OCI-M2 (cell line): Measurements from ENCODE around the gene DSCAML1.

Experiments
- DNase-seq: peaks from one replicate; lab custom pipeline; 2025; ENCODE audit not compliant: unreplicated experiment; lab: John Stamatoyannopoulos, UW

The DSCAML1 gene

DNA sequence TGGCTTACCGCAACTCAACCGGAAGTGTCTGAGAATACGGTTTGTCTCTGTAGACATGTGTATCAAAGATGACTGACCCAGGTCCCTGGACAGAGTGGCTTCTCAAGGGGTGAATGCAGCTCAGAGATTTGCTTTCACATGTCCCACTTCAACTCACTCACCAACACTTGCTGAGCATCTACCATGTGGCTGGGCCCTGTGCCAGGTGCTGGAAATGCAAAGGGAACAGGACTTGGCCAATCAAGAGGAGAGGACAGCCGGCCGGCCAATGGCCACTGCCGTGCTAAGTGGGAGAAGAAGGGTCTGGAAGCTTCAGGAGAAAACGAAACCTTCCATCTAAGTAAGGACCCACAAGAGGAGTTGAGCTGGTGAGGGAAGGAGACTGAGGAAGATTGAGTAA is 318.1 kb downstream of the DSCAML1 start:
- no peak for DNase-seq

DNA sequence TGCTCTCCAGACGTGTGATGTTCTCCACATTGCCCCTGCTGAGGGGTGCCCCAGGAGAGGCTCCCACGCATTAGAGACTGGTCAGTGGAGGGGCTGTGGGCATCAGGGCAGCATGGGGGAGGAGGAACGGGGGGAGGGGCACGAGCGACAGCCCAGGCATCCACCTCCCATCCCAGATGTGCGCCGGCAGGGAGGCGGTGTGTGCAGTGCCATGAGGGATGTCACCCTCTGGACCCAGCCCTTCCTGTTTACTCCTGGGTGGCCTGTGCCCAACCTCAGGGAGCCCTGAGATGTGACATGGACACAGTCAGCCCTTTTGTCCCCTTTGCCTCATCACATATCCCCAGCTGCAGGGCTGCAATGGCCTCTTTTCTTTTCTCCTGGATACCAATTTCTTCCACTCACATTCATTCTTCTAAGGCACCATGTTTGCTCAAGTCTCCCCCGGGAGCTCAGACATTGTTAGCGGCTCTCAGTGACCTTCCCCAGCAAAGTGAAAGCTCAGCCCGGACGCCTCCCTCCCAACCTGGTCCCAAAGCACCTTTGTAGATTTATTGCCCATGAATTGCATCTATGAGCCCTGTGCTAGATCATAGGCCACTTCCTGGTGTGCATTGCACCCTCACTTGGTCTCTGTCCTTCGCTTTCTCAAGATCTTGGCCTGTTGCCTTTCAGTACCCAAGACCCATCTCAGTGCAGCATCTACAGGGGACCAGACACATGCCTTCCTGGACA is 318.7 kb downstream of the DSCAML1 start:
- no peak for DNase-seq

DNA sequence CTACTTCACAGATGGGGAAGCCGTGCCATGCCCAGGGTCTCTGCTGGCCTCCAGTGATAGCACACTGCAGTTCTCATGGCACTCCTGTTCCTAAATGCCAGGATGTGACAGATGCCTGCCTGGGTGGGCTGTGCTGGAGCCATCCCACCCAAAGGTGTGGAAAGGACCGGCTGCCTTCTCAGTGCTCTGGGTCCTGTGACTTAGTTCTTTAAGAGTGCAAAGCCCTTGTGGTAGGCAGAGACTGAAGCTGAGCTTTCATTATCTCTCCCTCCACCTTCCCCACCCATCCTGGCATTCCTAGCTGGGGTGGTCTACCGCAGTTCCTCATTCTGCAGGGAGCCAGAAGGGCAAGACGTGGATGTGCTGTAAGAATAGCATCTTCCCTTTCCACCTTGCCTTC is 319.3 kb downstream of the DSCAML1 start:
- no peak for DNase-seq

DNA sequence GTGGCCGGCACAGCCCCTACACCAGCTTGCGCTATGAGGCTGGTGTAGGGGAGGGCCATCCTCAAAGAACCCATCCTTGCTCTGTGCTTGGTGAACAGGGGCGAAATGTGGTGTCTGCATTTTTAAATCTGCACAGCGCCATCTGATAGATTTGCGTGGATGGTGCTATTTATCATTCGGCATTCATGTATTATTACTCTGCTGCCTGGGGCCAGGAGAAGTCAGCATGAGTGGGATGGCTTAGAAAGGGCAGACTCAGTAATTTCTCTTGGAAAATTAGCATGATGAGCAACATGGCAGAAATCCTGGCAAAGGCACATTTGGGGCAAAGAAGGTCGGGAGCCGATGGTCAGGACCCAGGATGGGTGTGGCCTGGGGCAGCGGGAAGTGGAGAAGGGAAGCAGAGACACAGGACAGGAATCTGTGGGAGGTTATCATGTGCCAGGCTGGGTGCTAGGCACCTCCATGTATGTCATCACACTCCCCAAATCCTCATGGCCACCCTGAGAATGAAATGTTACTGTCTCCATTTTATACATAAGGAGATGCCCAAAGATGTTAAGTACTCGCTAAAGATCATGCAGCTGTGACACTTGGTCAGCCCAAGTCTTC is 320.4 kb downstream of the DSCAML1 start:
- no peak for DNase-seq

DNA sequence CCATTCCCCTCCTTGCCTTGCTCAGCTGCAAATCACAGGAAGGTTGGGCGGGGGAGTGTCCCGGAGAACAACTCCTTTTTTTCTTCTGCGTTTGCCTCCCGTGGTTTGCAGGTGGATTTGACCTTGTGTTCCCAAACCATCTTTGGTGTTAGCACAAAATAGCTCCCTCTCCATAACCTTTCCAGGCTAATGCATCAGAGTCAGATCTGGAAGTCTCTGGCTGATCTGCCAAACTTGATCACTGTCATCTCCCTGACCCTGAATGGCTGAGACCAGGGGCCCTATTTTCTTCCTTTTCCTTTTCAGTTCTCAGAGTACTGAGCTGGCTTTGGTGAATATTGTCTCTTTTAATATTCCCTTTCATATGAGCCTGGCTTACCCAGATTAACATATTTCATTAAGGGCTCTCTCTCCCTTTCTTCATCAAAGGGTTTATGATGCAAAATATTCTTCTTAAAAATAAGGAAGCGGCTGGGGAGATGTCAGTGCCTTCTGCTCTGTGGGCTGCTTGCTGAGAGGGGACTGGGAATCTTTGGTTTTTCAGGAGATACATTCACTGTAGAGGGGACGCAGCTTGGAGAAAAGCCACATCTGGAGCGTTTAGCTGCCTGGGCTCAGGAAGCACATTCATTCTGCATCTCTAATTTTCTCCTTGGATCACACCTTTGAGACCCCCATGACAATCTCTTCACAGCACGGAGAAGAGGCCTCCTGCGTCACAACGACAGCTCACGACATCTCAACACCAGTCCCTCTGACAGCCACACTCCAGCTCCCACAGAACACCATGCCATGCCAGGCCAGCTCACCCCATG is 321.1 kb downstream of the DSCAML1 start:
- no peak for DNase-seq

DNA sequence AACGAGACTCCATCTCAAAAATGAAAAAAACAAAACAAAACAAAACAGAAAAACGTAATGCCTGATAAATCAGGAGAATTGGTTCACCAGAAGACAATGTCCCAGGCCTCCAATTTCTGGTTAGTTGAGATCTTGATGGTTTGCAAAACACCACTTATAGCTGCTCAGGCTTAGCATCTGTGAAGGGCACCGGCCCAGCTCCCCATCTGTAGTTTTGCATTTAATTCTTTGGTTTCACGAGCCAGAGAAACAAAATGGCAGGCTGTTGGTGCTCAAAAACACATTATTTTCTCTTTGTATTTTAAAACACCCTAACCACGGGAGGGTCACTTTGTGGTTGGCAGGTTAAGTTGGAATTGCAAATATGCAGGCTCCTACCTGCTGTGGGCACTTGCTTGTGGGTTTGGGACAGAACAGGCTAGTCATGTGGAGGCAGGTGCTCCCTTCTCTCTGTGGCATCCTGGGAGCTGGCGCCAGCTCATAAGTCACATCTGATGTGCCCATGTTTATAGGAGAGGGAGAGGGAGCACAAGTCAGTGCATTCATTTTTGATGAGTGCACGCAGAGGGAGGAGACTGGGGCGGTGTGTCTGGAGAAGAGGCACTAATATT is 323.4 kb downstream of the DSCAML1 start:
- no peak for DNase-seq

DNA sequence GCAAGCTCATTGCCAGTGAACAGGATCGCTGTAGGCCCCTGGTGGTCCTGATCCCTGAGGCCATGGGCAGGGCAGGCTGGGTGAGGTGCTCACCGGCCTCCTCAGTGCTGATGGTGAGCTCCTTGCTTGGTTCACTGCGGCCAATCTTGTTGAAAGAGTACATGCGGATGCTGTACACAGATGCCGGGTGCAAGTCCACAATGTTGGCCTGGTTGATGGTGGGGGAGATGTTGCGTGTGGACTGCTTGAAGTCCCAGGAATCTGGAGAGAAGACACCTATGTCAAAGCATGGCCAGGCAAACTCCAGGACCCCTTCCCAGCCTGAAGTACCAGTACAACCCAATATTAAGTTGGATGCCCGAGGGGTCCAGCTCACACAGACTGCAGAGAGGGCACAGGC is 325.2 kb downstream of the DSCAML1 start:
- no peak for DNase-seq

DNA sequence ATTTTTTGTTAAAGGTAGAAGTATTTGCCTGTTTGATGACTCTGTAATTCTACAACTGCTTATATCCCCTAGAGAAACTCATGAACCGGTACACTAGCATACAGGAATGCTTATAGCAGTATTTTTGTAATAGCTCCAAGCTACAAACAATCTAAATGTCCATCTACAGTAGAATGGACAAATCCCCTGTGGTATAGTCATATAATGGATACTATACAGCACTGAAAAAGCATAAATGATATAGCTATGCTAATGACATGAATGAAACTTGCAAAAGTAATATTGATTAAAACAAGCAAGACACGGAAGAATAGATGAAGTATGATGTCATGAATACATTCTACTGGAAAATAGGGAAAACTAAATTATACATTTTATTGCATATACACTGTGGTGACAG is 326.4 kb downstream of the DSCAML1 start:
- no peak for DNase-seq

DNA sequence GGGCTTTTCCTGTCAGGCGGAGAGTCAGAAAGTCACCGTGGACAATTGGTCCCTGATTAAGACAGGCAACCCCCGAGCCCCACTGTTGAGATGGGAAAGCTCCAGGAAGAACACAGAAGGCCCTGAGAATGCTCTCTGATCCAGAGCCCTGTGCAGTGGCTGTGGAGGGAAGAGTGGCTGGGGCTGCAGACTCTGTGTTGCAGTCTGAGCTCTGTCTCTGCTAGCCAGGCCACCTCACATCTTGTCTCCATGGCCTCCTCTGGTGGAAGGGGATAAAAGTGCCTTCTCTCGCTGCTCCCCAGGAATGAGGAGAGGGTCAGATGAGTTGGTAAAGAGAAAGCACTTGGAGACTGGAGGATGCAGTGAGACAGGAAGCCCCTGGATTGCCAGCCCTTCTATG is 328.1 kb downstream of the DSCAML1 start:
- no peak for DNase-seq

DNA sequence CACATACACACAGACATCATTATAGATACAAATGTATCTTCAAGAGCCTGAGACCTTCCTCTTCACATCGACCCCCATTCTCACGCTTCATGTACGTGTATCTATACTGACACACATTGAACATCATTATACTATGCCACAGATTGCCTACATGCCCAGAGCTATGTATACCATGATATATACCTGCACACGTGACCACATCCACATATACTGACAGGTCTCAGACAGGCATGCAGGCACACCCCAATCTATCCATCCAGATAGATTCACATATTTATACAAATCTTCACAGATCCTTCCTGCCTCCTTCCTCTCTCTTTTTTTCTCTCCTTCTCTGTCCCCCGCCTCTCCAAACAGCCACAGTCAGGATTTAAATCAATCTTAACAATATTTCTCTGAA is 329.2 kb downstream of the DSCAML1 start:
- no peak for DNase-seq

DNA sequence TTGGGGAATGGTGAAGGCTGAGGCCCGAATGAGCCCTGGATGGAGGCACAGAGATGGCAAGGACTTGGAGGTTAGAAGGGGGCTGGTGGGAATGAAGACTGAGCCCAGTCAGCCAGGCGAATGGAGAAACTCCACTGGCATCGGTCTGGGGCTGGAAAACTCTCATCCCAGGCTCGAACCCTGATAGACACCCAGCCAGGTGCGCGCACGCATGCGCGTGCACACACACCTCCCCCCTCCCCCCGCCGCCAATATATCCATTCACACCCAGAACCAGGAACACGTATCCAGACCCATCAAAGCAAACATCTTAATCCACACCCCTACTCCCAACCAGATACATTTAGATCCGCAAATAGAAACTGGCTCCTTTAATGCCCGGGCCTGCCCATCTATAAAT is 330.1 kb downstream of the DSCAML1 start:
- no peak for DNase-seq

DNA sequence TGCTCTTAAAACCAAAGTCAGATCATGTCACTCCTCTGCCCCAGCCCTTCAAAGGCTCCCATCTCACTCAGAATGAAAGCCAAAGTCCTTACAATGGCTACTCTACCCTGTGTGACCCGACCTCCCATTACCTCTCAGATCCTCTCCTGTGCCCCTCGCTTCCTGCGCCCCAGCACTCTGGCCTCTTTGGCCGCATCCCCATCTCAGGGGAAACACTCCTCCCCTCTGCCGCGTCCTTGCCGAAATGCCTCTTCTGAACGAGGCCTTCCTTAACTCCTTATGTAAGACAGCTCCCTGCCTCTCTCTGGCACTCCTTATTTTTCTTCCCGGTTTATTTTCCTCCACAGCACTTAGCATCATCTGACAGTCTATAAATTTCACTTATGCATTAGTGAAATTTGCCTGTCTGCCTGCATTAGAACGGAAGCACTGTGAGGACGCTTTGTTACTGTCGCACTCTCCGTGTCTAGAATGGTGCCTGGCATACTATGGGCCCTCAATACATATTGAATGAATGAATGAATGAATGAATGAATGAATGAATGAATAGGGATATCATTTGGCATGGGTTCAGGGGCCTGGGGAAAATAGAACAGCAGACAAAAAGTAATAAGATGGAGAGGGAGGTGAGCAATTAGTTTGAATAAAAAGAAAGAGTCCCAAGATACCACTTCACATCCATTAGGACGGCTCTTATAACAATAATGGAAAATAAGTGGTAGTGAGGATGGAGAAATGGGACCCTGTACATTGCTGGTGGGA is 331.6 kb downstream of the DSCAML1 start:
- DNase-seq: no peak

DNA sequence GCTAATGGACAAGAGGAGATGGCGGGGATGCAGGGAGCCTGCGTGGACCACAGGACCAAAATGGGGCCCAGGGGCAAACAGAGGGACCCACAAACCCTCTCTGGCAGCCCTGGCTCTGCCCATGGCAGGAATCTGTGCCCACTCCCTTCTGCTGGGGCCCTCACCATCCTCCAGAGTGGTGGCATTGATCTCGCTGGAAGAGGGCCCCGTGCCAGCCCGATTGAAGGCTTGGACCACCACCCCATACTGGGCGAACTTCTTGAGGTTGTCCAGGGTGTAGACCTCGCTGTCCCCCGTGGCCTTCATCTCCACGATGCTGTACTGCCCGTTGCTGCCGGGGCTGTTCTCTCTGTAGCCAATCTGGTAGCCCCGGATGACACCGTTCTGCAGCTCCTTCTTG is 332.2 kb downstream of the DSCAML1 start:
- DNase-seq: no peak

DNA sequence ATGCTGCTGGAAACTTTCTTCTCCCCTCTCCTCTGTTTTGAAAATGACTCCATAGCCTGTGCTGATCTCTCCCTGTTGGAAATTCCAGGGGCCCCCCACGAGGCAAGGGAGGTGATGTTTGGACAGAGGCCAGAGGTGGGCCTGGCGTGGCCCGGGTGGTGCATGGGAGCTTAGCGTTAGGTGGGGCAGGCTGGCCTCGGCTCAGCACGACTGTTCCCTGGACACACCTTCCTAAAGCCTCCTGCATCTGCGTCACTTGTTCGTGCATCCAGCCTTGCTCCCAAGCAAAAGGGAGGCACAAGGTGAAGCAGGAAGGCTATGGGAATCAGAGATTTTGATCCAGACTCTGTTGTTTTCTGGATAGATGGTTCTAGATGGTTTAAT is 334.2 kb downstream of the DSCAML1 start:
- no peak for DNase-seq

DNA sequence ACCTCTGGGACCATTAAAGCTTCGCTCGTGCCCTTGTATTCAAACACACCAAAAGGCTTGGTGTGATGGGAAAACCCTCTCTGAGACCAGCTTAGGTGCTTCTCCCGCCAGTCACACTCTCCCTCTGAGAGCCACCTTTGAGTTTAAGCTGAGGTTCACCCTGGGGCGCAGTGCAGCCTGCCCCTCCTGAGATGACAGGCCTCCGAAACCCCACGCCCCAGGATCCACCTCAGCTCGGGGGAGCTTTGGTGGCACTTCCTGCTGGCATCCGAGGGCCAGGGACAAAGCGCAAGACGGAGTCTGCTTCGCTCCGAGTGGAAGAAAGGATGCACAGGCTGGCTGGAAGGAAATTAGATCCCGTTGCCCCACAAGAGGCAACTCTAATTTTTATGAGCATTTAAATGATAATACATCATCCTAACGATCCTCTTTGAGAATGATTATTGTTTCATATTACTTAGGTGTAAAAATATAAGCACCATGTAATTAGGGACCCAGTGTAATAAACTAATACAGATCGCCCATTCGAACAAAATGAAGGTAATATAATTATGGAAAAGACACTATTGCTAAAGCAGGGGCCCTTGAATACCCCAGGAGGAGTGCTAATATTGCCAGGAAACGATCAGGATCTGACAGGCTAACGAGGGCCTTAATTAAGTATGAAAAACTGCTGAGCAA is 334.7 kb downstream of the DSCAML1 start:
- no peak for DNase-seq

DNA sequence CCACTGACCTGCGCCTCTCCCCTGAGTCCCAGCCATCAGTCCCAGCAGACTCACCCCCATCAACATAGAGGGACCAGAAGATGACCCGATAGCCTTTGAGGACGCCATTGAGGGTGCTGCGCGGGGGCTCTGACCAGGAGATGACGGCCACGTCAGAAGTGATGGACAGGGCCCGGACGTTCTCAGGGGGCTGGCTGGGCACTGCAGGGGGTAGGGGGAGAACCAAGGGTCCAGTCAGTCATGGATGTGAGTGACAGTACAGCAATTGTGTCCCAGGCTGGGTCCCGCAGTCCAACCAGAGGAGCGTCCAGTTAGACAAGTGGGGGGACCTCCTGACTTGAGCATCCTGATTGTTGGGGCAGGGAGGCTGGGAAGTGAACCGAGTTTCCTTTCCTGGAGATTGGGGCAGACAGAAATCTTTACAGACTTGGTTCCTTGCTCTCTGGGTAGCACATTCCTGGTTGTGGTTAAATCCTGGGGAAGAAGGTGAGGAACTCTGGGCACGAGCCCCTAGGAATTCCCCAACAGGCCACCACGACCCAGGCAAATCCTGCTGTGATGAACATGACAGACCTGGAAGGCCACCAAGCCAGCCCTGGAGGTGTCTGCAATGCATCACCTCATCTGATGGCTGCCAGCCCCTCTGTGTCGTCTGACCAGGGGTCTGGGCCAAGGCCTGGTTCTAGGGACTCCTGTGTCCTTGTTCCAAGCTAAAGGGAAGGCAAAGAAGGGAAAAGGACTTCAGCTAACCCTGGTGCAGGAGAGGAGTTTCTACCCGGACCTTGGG is 335.4 kb downstream of the DSCAML1 start:
- DNase-seq: no peak

DNA sequence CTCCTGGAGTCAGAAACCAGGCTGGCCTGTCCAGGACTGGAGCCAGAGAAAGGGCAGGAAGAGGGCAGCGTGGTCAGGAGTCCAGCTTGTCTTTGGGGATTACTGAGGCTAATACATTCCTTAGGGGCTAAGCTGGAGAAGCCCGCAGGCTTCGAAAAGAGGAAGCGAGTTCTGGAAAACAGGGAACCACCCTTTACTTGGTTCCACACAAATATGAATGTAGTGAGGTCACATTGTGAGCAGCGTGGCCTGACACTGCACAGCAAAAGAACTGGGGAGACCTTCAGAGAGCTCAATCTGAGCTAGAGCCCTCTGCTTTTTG is 337.1 kb downstream of the DSCAML1 start:
- DNase-seq: no peak

DNA sequence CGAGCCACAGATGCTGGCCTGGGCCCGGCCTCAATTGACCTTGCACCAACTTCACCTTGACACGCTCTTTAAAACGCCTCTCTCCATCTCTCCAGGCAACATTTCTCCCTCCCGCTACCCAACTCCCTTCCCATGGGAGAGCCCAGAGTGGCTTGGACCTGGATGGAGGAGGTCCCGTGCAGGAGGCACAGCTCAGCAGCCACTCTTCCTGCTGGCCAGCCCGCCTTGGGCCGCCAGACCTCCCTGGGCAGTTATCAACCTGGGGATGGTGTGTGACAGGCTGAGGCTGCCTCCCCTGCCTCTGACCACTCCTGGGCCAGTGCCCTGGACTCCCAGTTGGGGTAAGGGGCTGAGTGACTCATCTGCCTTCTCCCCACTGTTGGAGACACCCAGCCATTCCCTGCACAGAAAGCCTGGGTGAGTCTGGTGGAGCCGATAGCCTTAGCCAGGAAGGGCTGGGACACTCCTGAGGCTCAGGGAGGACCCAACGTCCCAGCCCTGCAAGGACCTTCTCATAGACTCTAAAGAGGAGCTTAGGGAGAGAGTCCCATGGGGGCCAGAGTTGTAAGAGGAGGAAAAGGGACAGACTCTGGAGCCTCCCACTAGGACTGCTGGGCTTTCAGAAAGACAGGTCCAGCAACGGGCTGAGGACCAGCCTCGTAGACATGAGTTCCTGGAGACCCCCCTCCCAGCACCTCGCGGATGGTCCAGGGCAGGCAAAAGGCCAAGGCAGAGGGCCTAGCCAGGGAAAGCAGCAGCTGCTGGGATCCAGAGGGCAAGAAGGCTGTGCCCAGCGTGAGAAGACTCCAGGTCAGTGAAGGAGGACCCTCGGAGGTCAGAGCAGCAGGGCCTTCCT is 337.7 kb downstream of the DSCAML1 start:
- no peak for DNase-seq
